SK-N-SH treated with all-trans-retinoic acid at 6 μM for 48 hours (cell line): ENCODE measurements around the gene LPCAT3.

ENCODE experiments used
- ATAC-seq: fragments of 200-7000 bp; cut with Tn5 transposase; 3 replicates; pipeline ENCODE4 v1.9.1; 2020; ENCODE audit warnings: mild to moderate bottlenecking, moderate library complexity
- BACH2 ChIP-seq: fragments of 250-450 bp; sonication (Bioruptor Pico); IDR thresholded peaks from 2 replicates; pipeline ENCODE4 v1.9.0; 2021; ENCODE audit warnings: mild to moderate bottlenecking, borderline replicate concordance
- CREB5 ChIP-seq: fragments of 250-450 bp; sonication (Bioruptor Pico); IDR thresholded peaks from 2 replicates; pipeline ENCODE4 v1.5.1; 2020; ENCODE audit warnings: low read depth, mild to moderate bottlenecking, moderate library complexity
- CSDC2 ChIP-seq: fragments of 250-450 bp; sonication (Bioruptor Pico); IDR thresholded peaks from 2 replicates; pipeline ENCODE4 v1.5.0; 2020; ENCODE audit warnings: mild to moderate bottlenecking, moderate library complexity
- ESRRG ChIP-seq: fragments of 250-450 bp; sonication (Bioruptor Pico); IDR thresholded peaks from 2 replicates; pipeline ENCODE4 v1.6.1; 2021; ENCODE audit warnings: mild to moderate bottlenecking
- GLIS3 ChIP-seq: fragments of 250-450 bp; sonication (Bioruptor Pico); IDR thresholded peaks from 2 replicates; pipeline ENCODE4 v1.5.0; 2020; ENCODE audit warnings: mild to moderate bottlenecking, moderate library complexity
- PATZ1 ChIP-seq: fragments of 250-450 bp; sonication (Bioruptor Pico); IDR thresholded peaks from 2 replicates; pipeline ENCODE4 v1.8.0; 2020; ENCODE audit warnings: mild to moderate bottlenecking, moderate library complexity, borderline replicate concordance
- PPARA ChIP-seq: fragments of 250-450 bp; sonication (Bioruptor Pico); IDR thresholded peaks from 2 replicates; pipeline ENCODE4 v1.5.0; 2020; ENCODE audit warnings: mild to moderate bottlenecking, borderline replicate concordance
- RARB ChIP-seq: fragments of 250-450 bp; sonication (Bioruptor Pico); IDR thresholded peaks from 2 replicates; pipeline ENCODE4 v1.8.0; 2021; ENCODE audit warnings: mild to moderate bottlenecking, moderate library complexity
- SNAI2 ChIP-seq: fragments of 250-450 bp; sonication (Bioruptor Pico); IDR thresholded peaks from 2 replicates; pipeline ENCODE4 v1.5.0; 2020; ENCODE audit warnings: mild to moderate bottlenecking, moderate library complexity
- TCF4 ChIP-seq: fragments of 250-450 bp; sonication (Bioruptor Pico); IDR thresholded peaks from 2 replicates; pipeline ENCODE4 v1.8.0; 2021; ENCODE audit warnings: mild to moderate bottlenecking, moderate library complexity, borderline replicate concordance
- TOX ChIP-seq: fragments of 250-450 bp; sonication (Bioruptor Pico); IDR thresholded peaks from 2 replicates; pipeline ENCODE4 v1.8.0; 2021; ENCODE audit warnings: mild to moderate bottlenecking, moderate library complexity, borderline replicate concordance
- TSHZ2 ChIP-seq: fragments of 250-450 bp; sonication (Bioruptor Pico); IDR thresholded peaks from 2 replicates; pipeline ENCODE4 v1.5.0; 2020; ENCODE audit warnings: mild to moderate bottlenecking, moderate library complexity
- ZFP3 ChIP-seq: fragments of 250-450 bp; sonication (Bioruptor Pico); IDR thresholded peaks from 2 replicates; pipeline ENCODE4 v1.5.0; 2020; ENCODE audit warnings: mild to moderate bottlenecking, moderate library complexity
- ZNF565 ChIP-seq: fragments of 450-650 bp; formaldehyde crosslinking; conservative IDR thresholded peaks from 2 replicates; pipeline ENCODE4 v1.5.0; 2020; ENCODE audit warnings: low read depth, mild to moderate bottlenecking, moderate library complexity
- TF ChIP-seq, protein P1 (sequence below): fragments of 250-450 bp; sonication (Bioruptor Pico); IDR thresholded peaks from 2 replicates; pipeline ENCODE4 v1.8.0; 2021; ENCODE audit warnings: low read depth, mild to moderate bottlenecking, moderate library complexity, borderline replicate concordance
- TF ChIP-seq, protein P2 (sequence below): fragments of 250-450 bp; sonication (Bioruptor Pico); IDR thresholded peaks from 2 replicates; pipeline ENCODE4 v1.5.1; 2021; ENCODE audit warnings: mild to moderate bottlenecking, moderate library complexity

Gene LPCAT3

GRCh38 chr12:6974180-6974579 is 44.1 kb downstream of the LPCAT3 start (continued):
- TF ChIP-seq PATZ1 = no peak
- TF ChIP-seq CSDC2 (CRISPR knock-in tag) = no peak
- no peak for TF ChIP-seq ZNF565 (CRISPR knock-in tag)

GRCh38 chr12:6970096-6970527 is 48.2 kb downstream of the LPCAT3 start:
- TF ChIP-seq ZFP3 (CRISPR knock-in tag) (no peak), CSDC2 (CRISPR knock-in tag) (no peak), SNAI2 (CRISPR knock-in tag) (no peak), RARB (CRISPR knock-in tag) (no peak), CREB5 (CRISPR knock-in tag) (no peak)
- peak; percentile 53 for ATAC-seq

DNA sequence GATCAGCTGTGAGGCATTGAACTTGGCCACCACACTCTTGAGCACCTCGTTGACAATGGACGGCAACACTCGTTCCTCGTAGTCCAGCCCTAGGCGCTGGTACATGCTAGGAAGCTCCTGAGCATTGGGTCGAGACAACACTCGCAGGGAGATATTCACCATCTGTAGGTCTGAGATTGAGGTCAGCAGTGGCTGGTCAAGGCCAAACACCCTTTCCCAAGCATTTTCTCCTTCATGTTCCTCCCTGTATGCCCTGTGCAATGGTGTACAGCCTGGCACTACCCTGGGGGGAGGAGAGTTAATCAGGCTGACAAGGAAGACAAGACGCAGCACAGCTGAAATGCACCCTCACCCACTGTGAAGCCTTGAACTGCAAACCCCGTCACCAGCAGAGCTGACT is 49.9 kb downstream of the LPCAT3 start:
- no peak for ATAC-seq
- TF ChIP-seq SNAI2 (CRISPR knock-in tag) (no peak), CREB5 (CRISPR knock-in tag) (no peak), BACH2 (CRISPR knock-in tag) (no peak), TCF4 (CRISPR knock-in tag) (no peak), ESRRG (CRISPR knock-in tag) (no peak), PPARA (CRISPR knock-in tag) (no peak), GLIS3 (CRISPR knock-in tag) (no peak), RARB (CRISPR knock-in tag) (no peak), TSHZ2 (CRISPR knock-in tag) (no peak)
- TF ChIP-seq, protein P1, sequence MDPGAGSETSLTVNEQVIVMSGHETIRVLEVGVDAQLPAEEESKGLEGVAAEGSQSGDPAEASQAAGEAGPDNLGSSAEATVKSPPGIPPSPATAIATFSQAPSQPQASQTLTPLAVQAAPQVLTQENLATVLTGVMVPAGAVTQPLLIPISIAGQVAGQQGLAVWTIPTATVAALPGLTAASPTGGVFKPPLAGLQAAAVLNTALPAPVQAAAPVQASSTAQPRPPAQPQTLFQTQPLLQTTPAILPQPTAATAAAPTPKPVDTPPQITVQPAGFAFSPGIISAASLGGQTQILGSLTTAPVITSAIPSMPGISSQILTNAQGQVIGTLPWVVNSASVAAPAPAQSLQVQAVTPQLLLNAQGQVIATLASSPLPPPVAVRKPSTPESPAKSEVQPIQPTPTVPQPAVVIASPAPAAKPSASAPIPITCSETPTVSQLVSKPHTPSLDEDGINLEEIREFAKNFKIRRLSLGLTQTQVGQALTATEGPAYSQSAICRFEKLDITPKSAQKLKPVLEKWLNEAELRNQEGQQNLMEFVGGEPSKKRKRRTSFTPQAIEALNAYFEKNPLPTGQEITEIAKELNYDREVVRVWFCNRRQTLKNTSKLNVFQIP (CRISPR knock-in tag) = no peak
- TF ChIP-seq, protein P2, sequence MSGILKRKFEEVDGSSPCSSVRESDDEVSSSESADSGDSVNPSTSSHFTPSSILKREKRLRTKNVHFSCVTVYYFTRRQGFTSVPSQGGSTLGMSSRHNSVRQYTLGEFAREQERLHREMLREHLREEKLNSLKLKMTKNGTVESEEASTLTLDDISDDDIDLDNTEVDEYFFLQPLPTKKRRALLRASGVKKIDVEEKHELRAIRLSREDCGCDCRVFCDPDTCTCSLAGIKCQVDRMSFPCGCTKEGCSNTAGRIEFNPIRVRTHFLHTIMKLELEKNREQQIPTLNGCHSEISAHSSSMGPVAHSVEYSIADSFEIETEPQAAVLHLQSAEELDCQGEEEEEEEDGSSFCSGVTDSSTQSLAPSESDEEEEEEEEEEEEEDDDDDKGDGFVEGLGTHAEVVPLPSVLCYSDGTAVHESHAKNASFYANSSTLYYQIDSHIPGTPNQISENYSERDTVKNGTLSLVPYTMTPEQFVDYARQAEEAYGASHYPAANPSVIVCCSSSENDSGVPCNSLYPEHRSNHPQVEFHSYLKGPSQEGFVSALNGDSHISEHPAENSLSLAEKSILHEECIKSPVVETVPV (CRISPR knock-in tag) = no peak

DNA sequence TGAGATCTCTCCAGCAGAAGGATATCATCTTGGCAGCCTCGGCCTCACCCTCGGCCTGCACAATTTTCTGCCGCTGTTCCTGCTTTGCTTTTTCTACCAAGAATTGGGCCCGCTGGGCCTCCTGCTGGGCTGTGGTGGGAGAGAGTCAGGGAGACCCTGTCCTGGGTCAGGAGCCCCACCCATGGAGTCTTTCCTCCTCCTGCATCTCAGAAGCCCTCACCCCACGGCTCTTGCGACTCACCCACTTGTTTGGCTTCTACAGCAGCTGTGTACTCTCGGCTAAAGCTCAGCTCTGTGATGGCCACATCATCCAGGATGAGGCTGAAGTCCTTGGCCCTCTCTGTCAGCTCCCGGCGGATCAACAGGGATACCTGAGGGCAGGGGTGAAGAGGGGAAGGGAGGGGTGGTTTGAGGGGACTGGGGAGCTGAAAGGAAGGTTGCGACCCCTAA is 50.6 kb downstream of the LPCAT3 start:
- no peak for ATAC-seq

More for the DNA sequence above, 50.6 kb downstream of the LPCAT3 start:
- no peak for TF ChIP-seq SNAI2 (CRISPR knock-in tag)
- TF ChIP-seq TOX (CRISPR knock-in tag) = no peak
- TF ChIP-seq CSDC2 (CRISPR knock-in tag) = no peak
- TF ChIP-seq TCF4 (CRISPR knock-in tag) = no peak
